Measurements from ENCODE around the gene CHCHD4. TPM values are rescaled to one million over a fixed set of nuclear protein-coding genes. Genes with fewer than 3 reads are reported as not detected.

Gene CHCHD4
- total and polyA plus RNA-seq, 2 of the 8 experiments (the other 6 are each of a cell fraction or from before 2014, with no cell fraction given): 15.0 to 22.3 TPM

- no peak for TF ChIP-seq ASH2L (IDR thresholded peaks at IDR 0.05; ENCODE audit: low read length)
Measured at GRCh38 chr3:14156843-14157561, 32.3 kb upstream of the CHCHD4 start (continued).

Measured in H1 (cell line).